Measurements from ENCODE around the gene KCNS1. TPM values are rescaled to one million over a fixed set of nuclear protein-coding genes. Genes with fewer than 3 reads are reported as not detected.

KCNS1 gene
- total and polyA plus RNA-seq, 4 donors: 0.45 to 3.0 (median 1.3) TPM

DNA sequence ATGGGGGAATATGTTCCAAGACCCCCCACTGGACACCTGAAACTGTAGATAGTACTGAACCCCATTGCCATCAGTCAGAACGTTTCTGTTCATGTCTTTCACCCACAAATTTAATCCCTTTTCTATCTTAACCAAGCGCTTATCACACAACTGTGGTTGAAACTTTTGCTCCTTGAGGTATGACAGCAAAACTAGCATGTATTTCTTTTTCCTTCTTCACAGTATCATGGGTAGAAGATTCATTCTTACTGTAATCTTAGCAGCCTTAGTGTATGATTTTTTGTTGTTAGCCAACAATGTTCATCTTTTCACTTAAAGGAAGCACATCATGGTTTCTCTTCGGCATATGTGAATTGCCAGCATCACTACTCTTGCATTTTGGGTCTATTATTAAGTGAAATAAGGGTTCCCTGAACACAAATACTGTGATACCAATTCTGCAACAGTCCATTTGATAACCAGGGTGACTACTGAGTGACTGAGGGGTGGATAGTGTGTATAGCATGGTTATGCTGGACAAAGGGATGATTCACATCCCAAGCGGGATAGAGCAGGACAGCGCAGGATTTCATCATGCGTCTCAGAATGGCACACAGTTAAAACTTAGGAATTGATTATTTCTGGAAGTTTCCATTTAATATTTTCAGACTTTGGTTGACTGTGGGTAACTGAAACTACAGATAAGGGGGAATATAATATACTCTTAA lies 41.8 kb downstream of the KCNS1 start:
- Histone ChIP-seq H3K9ac (ENCODE audit: insufficient read depth in 1 of 2, low read length in 2 of 2) (no peak overlapping the region), H3K4me3 (no peak overlapping the region), H3K9me3 (ENCODE audit: control insufficient read depth in 4 of 4, insufficient read depth in 3 of 4, low read length in 3 of 4) (no peaks in the 10 kb centered on the region), H3K27ac (ENCODE audit: low read depth in 1 of 2, low read length in 1 of 2) (no peak overlapping the region), H3K27me3 (ENCODE audit: control insufficient read depth in 3 of 3, insufficient read depth in 3 of 3, low read length in 2 of 3) (no peaks in the 10 kb centered on the region), H3K36me3 (ENCODE audit: control insufficient read depth in 4 of 4, insufficient read depth in 4 of 4, low read length in 4 of 4) (peaks cover 3 to 8% (median 7%) of the 10 kb centered on the region in 4 donors), H3K4me1 (ENCODE audit: control insufficient read depth in 5 of 5, insufficient read depth in 5 of 5, low read length in 5 of 5) (peaks cover 0 to 3% (median 0%) of the 10 kb centered on the region in 5 donors)
- ATAC-seq (ENCODE audit: insufficient read depth, low FRiP score) (no peak), DNase-seq (no peak)
- 89 to 92% methylated on average over 6 of the region's 6 CpGs for WGBS, 2 donors
- TF ChIP-seq, protein P1, sequence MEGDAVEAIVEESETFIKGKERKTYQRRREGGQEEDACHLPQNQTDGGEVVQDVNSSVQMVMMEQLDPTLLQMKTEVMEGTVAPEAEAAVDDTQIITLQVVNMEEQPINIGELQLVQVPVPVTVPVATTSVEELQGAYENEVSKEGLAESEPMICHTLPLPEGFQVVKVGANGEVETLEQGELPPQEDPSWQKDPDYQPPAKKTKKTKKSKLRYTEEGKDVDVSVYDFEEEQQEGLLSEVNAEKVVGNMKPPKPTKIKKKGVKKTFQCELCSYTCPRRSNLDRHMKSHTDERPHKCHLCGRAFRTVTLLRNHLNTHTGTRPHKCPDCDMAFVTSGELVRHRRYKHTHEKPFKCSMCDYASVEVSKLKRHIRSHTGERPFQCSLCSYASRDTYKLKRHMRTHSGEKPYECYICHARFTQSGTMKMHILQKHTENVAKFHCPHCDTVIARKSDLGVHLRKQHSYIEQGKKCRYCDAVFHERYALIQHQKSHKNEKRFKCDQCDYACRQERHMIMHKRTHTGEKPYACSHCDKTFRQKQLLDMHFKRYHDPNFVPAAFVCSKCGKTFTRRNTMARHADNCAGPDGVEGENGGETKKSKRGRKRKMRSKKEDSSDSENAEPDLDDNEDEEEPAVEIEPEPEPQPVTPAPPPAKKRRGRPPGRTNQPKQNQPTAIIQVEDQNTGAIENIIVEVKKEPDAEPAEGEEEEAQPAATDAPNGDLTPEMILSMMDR (IDR thresholded peaks at IDR 0.05; ENCODE audit: control extremely low read depth, extremely low read depth): no peak

DNA sequence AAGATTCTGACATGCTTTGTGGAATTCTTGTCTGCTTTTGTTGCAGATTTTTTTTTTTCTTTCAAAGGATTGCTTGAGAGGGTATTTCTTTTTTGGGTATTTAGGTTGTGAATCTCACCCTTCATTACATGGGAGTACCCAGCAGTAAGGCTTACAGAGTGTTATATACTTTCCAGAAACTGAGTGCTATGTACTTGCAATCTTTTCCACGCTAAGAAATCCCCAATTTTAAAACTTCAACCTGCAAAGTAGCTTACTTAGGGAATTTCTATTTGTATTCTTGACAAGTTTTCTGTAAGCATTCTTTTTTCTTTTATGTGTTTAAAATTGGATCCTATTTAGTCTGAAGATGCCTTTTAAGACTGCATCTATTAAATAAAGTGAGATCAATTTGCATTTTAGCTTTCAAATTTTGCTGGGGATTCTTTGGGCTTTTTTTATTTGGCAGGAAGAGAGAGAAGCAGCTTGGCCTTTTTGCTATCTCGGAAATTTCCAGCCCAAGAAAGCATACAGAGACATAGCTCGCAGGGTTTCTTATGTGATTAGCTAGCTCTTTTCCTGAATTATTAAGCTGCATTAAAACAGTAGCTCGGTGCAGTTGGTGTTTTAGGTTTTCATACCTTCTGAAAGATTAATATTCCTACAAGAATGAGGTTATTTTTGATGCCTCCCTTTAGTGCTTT lies 42.6 kb downstream of the KCNS1 start:
- Histone ChIP-seq H3K4me3 (no peak overlapping the region), H3K36me3 (ENCODE audit: control insufficient read depth in 4 of 4, insufficient read depth in 4 of 4, low read length in 4 of 4) (peaks cover 3 to 12% (median 7%) of the 10 kb centered on the region in 4 donors), H3K4me1 (ENCODE audit: control insufficient read depth in 5 of 5, insufficient read depth in 5 of 5, low read length in 5 of 5) (peaks cover 0 to 3% (median 0%) of the 10 kb centered on the region in 5 donors), H3K27me3 (ENCODE audit: control insufficient read depth in 3 of 3, insufficient read depth in 3 of 3, low read length in 2 of 3) (no peaks in the 10 kb centered on the region), H3K9ac (ENCODE audit: insufficient read depth in 1 of 2, low read length in 2 of 2) (no peak overlapping the region), H3K27ac (ENCODE audit: low read depth in 1 of 2, low read length in 1 of 2) (no peak overlapping the region), H3K9me3 (ENCODE audit: control insufficient read depth in 4 of 4, insufficient read depth in 3 of 4, low read length in 3 of 4) (no peaks in the 10 kb centered on the region)
- no peak for DNase-seq
- ATAC-seq (ENCODE audit: insufficient read depth, low FRiP score): no peak
- 89 to 94% methylated on average over 4 of the region's 4 CpGs for WGBS, 2 donors
- TF ChIP-seq, protein P1 (IDR thresholded peaks at IDR 0.05; ENCODE audit: control extremely low read depth, extremely low read depth): no peak

DNA sequence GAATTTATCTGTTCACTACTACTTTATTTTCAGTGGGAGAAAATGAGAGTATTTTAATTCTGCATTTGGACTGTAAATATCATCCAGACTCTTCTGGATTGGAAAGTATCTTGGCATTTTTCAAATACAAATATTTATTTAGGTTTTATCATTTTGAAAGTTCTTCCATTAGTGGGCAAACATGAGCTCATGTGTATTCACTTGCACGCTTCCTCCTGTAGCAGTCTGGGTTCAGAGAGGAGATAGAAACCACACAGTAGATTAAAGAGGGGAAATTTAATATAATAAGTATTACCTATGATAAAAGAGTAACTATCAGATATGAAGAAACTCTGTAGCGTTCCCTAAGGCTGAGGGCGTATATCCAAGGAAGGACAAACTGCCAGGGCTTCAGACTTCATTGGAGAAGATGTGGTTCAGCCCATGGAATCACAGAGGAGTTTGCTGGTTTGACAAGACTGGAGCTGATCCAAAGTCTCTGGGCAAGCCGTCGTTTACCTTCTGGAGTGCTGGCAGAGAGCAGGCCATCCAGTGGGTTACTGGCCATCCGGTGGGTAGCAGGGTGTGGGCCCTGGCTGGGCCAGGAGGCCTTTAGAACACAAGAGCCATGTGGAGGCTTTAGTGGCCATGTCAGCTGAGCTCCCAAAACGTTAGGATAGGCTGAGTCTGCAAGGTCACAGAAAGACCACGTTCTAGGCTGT lies 44.3 kb downstream of the KCNS1 start:
- Histone ChIP-seq H3K27me3 (ENCODE audit: control insufficient read depth in 3 of 3, insufficient read depth in 3 of 3, low read length in 2 of 3) (no peaks in the 10 kb centered on the region), H3K9me3 (ENCODE audit: control insufficient read depth in 4 of 4, insufficient read depth in 3 of 4, low read length in 3 of 4) (no peaks in the 10 kb centered on the region), H3K27ac (ENCODE audit: low read depth in 1 of 2, low read length in 1 of 2) (no peak overlapping the region), H3K9ac (ENCODE audit: insufficient read depth in 1 of 2, low read length in 2 of 2) (no peak overlapping the region), H3K36me3 (ENCODE audit: control insufficient read depth in 4 of 4, insufficient read depth in 4 of 4, low read length in 4 of 4) (peaks cover 3 to 12% (median 9%) of the 10 kb centered on the region in 4 donors), H3K4me3 (no peak overlapping the region), H3K4me1 (ENCODE audit: control insufficient read depth in 5 of 5, insufficient read depth in 5 of 5, low read length in 5 of 5) (peaks cover 0 to 6% (median 0%) of the 10 kb centered on the region in 5 donors)
- DNase-seq: no peak
- no peak for ATAC-seq (ENCODE audit: insufficient read depth, low FRiP score)
- TF ChIP-seq, protein P1 (IDR thresholded peaks at IDR 0.05; ENCODE audit: control extremely low read depth, extremely low read depth): no peak
- WGBS, 2 donors: 76 to 91% methylated on average over 8 of the region's 8 CpGs
